A673 (cell line): Measurements from ENCODE around the gene SSTR4.

Experiments
- EZH2 ChIP-seq: fragments of 200-600 bp; sonication (generic); IDR thresholded peaks from 2 replicates; pipeline ENCODE4 v1.6.1; 2017; ENCODE audit warnings: borderline replicate concordance, low read depth, mild to moderate bottlenecking, mixed read lengths, antibody characterized with exemption, low read length; ENCODE audit not compliant: poor library complexity, severe bottlenecking
- TF ChIP-seq, protein P1 (sequence below): fragments of 300-800, 200-600 bp; sonication (generic); conservative IDR thresholded peaks from 2 replicates; pipeline ENCODE4 v1.5.1; 2017; ENCODE audit warnings: low read depth, mild to moderate bottlenecking, antibody characterized with exemption, low read length, moderate library complexity, mixed read lengths

DNA sequence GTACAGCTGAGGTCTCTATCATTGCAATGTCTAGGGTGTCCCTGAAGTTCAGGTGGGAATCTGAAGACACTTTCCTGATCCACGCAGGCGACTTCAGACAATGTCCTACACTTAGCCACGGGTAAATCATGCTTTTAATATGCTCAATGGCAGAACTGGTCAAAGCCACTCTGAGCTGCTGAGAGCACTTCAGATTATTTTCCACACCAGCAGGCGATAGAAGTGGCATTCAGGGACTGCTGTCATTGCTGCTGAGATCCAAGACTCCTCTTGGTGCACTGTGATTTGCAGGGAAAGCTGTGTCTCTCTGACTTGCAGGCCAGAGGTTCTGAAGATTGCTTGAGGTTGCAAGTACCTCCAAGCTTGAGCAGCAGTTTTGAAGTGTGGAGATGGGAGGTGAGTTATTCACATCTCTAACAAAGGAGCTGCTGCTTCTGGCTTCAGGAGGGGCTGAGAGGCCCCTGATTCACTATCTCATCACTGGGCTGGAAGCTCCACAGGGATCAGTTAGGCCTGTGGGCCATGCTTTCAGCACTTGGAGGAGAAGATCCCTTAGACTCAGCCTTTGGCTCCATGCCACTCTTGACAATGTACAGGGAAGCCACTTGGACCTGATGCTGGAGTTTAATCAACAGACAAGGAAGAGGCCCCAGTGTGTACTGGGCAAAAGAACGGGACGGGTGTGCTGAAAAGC is 2.9 kb upstream of the SSTR4 start:
- TF ChIP-seq, protein P1, sequence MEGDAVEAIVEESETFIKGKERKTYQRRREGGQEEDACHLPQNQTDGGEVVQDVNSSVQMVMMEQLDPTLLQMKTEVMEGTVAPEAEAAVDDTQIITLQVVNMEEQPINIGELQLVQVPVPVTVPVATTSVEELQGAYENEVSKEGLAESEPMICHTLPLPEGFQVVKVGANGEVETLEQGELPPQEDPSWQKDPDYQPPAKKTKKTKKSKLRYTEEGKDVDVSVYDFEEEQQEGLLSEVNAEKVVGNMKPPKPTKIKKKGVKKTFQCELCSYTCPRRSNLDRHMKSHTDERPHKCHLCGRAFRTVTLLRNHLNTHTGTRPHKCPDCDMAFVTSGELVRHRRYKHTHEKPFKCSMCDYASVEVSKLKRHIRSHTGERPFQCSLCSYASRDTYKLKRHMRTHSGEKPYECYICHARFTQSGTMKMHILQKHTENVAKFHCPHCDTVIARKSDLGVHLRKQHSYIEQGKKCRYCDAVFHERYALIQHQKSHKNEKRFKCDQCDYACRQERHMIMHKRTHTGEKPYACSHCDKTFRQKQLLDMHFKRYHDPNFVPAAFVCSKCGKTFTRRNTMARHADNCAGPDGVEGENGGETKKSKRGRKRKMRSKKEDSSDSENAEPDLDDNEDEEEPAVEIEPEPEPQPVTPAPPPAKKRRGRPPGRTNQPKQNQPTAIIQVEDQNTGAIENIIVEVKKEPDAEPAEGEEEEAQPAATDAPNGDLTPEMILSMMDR, result no peak
- TF ChIP-seq EZH2, result no peak
